Measurements from ENCODE around the gene PPM1H. TPM values are rescaled to one million over a fixed set of nuclear protein-coding genes. Genes with fewer than 3 reads are reported as not detected.

PPM1H gene
- total and polyA plus RNA-seq, 2 donors (not counting 1 experiment from before 2014, with no cell fraction given): 0.01 TPM; not detected in 1

GRCh38 chr12:62848418-62848817 is 86.5 kb downstream of the PPM1H start:
- WGBS (ENCODE audit: insufficient coverage): no CpG with 5 or more reads among the region's 2 CpGs
- Histone ChIP-seq H3K4me3 (ENCODE audit: control extremely low read depth in 1 of 5, extremely low read depth in 1 of 5, insufficient read depth in 1 of 5, low read depth in 2 of 5, low read length in 4 of 5) (no peak overlapping the region), H3K27me3 (replicated peaks in 1 of 4; ENCODE audit: control extremely low read depth in 1 of 4, control insufficient read depth in 3 of 4, insufficient read depth in 4 of 4, low read length in 3 of 4) (peaks cover 0 to 4% (median 0%) of the 10 kb centered on the region in 4 experiments), H3K9ac (ENCODE audit: low read length) (no peak overlapping the region), H3K4me2 (replicated peaks; ENCODE audit: low read depth, low read length, poor library complexity, severe bottlenecking) (no peak overlapping the region), H2AFZ (ENCODE audit: insufficient read depth, low read depth, low read length, poor library complexity, severe bottlenecking) (no peak overlapping the region), H3K79me2 (ENCODE audit: control insufficient read depth, insufficient read depth, low read length) (no peaks in the 10 kb centered on the region), H3K9me3 (ENCODE audit: control extremely low read depth in 1 of 3, control insufficient read depth in 2 of 3, insufficient read depth in 1 of 3, low read length in 2 of 3) (peaks cover 0 to 2% (median 2%) of the 10 kb centered on the region in 3 donors), H3K4me1 (ENCODE audit: control insufficient read depth in 2 of 2, insufficient read depth in 2 of 2, low read length in 2 of 2) (no peaks in the 10 kb centered on the region), H4K20me1 (ENCODE audit: control insufficient read depth, insufficient read depth, low read length, poor library complexity, severe bottlenecking) (no peaks in the 10 kb centered on the region), H3K27ac (ENCODE audit: low read length in 2 of 2) (no peak overlapping the region), H3K36me3 (replicated peaks in 1 of 2; ENCODE audit: control extremely low read depth in 1 of 2, control insufficient read depth in 1 of 2, extremely low read depth in 1 of 2, insufficient read depth in 2 of 2, low read length in 1 of 2) (no peaks in the 10 kb centered on the region)
- ChIA-PET POLR2A (no interaction called here), CTCF (no interaction called here)
- Mint-ChIP-seq H3K27me3 (peaks cover 7% of the 10 kb centered on the region), H3K9me3 (ENCODE audit: insufficient read depth) (no peaks in the 10 kb centered on the region), H3K27ac (no peak overlapping the region), H3K4me3 (no peak overlapping the region), H3K4me1 (no peaks in the 10 kb centered on the region)
- no peak for DNase-seq
- TF ChIP-seq, protein P1, sequence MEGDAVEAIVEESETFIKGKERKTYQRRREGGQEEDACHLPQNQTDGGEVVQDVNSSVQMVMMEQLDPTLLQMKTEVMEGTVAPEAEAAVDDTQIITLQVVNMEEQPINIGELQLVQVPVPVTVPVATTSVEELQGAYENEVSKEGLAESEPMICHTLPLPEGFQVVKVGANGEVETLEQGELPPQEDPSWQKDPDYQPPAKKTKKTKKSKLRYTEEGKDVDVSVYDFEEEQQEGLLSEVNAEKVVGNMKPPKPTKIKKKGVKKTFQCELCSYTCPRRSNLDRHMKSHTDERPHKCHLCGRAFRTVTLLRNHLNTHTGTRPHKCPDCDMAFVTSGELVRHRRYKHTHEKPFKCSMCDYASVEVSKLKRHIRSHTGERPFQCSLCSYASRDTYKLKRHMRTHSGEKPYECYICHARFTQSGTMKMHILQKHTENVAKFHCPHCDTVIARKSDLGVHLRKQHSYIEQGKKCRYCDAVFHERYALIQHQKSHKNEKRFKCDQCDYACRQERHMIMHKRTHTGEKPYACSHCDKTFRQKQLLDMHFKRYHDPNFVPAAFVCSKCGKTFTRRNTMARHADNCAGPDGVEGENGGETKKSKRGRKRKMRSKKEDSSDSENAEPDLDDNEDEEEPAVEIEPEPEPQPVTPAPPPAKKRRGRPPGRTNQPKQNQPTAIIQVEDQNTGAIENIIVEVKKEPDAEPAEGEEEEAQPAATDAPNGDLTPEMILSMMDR (IDR thresholded peaks at IDR 0.05): no peak
- no peak for ATAC-seq (ENCODE audit: low read depth)
- intact Hi-C loops (cut with micrococcal nuclease): no loop called here

DNA sequence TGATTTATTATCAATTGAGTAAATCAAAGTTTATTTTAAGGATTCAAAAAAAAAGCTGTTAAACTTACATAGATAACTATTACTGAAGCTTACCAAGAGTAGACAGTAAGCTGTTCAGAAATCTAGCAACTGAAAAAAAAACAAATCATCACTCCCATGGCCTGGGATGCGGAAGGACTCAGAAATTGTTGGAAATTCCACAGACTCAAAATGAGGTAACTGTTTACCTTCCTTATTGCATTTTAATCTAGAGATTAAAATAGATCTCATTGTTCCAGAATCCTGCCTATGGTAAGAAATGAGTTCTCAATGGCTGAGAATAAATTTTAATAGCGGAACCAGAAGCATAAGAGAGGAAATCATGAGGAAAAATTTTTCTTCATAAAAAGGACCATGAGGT is 87.2 kb downstream of the PPM1H start:
- H3K9ac ChIP-seq (ENCODE audit: low read length): no peak overlapping the region
- DNase-seq: no peak
- no peak overlapping the region for H3K27ac ChIP-seq (ENCODE audit: low read length in 2 of 2)
- H3K27me3 Mint-ChIP-seq: peaks cover 7% of the 10 kb centered on the region
- no peaks in the 10 kb centered on the region for H3K36me3 ChIP-seq (replicated peaks in 1 of 2; ENCODE audit: control extremely low read depth in 1 of 2, control insufficient read depth in 1 of 2, extremely low read depth in 1 of 2, insufficient read depth in 2 of 2, low read length in 1 of 2)
- WGBS (ENCODE audit: insufficient coverage): no CpG with 5 or more reads among the region's 2 CpGs
- H4K20me1 ChIP-seq (ENCODE audit: control insufficient read depth, insufficient read depth, low read length, poor library complexity, severe bottlenecking): no peaks in the 10 kb centered on the region
- H3K4me1 Mint-ChIP-seq: no peaks in the 10 kb centered on the region
- intact Hi-C loops (cut with micrococcal nuclease): no loop called here
- no peak overlapping the region for H3K4me3 ChIP-seq (ENCODE audit: control extremely low read depth in 1 of 5, extremely low read depth in 1 of 5, insufficient read depth in 1 of 5, low read depth in 2 of 5, low read length in 4 of 5)
- no peak overlapping the region for H3K4me2 ChIP-seq (replicated peaks; ENCODE audit: low read depth, low read length, poor library complexity, severe bottlenecking)
- ChIA-PET POLR2A (no interaction called here), CTCF (no interaction called here)
- TF ChIP-seq, protein P1 (IDR thresholded peaks at IDR 0.05): no peak
- TF ChIP-seq EZH2 (IDR thresholded peaks at IDR 0.05; ENCODE audit: borderline replicate concordance, insufficient read depth, low read depth, low read length, poor library complexity, severe bottlenecking): no peak
- no peak overlapping the region for H3K27ac Mint-ChIP-seq
- H3K79me2 ChIP-seq (ENCODE audit: control insufficient read depth, insufficient read depth, low read length): no peaks in the 10 kb centered on the region
- no peak overlapping the region for H3K4me3 Mint-ChIP-seq
- H3K9me3 Mint-ChIP-seq (ENCODE audit: insufficient read depth): no peaks in the 10 kb centered on the region
- no peak for ATAC-seq (ENCODE audit: low read depth)
- peaks cover 0 to 4% (median 0%) of the 10 kb centered on the region in 4 experiments for H3K27me3 ChIP-seq (replicated peaks in 1 of 4; ENCODE audit: control extremely low read depth in 1 of 4, control insufficient read depth in 3 of 4, insufficient read depth in 4 of 4, low read length in 3 of 4)
- H3K9me3 ChIP-seq (ENCODE audit: control extremely low read depth in 1 of 3, control insufficient read depth in 2 of 3, insufficient read depth in 1 of 3, low read length in 2 of 3): peaks cover 0 to 2% (median 2%) of the 10 kb centered on the region in 3 donors
- no peaks in the 10 kb centered on the region for H3K4me1 ChIP-seq (ENCODE audit: control insufficient read depth in 2 of 2, insufficient read depth in 2 of 2, low read length in 2 of 2)
- H2AFZ ChIP-seq (ENCODE audit: insufficient read depth, low read depth, low read length, poor library complexity, severe bottlenecking): no peak overlapping the region

All from B cell (primary cell).